Measurements from ENCODE around the gene PLEKHM3. TPM values are rescaled to one million over a fixed set of nuclear protein-coding genes. Genes with fewer than 3 reads are reported as not detected.

PLEKHM3 gene
- total and polyA plus RNA-seq, 2 of the 13 experiments (the other 11 are each of a cell fraction or from before 2014, with no cell fraction given) = 4.5 to 4.7 TPM

DNA sequence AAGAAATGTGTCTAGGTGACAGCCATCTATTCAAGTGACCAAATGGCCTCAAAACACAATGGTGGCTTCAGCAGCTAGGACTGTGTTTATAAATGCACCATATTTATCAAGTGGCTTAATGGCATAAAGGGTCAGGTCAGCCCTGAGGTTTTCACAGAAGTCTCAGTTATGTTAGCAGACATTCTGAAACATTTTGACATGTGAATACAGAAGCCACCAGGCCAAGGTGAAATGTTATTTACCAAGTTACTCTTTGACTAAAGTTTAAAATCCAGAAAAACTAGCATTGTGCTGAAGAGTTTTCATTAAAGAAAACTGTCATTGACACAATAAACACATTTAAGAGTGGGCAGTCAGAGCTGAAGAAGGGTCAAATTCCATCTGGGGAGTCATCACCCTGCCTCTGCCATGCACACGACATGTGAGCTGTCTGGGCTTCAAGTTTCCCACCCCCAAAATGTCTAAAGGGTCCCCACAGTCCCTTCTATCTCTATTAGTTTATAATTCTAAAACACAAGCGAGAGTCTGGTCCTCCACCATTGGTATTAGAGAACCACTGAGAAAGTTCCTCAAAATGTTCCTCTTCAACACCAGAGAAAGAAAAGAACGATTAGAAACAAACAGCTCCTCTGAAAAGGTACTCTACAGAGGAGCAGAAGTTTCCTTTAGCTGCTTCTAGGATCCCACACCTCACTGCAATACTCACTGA is 178.1 kb downstream of the PLEKHM3 start (continued):
- 0 out of 2 replicates have a peak, but pooled peaks have one; percentile 28 for TF ChIP-seq ZNF142 (CRISPR knock-in tag; IDR thresholded peaks at IDR 0.05)
- TF ChIP-seq NFE2 (CRISPR knock-in tag; IDR thresholded peaks at IDR 0.05) = no peak
- TF ChIP-seq ZIK1 (CRISPR knock-in tag; IDR thresholded peaks at IDR 0.05; ENCODE audit: borderline replicate concordance, low read depth) = no peak
- TF ChIP-seq ZHX2 (IDR thresholded peaks at IDR 0.05; ENCODE audit: low read depth) = no peak
- TF ChIP-seq ZHX2 (CRISPR knock-in tag; IDR thresholded peaks at IDR 0.05; ENCODE audit: borderline replicate concordance) = no peak
- no peak for TF ChIP-seq EEA1 (CRISPR knock-in tag; IDR thresholded peaks at IDR 0.05; ENCODE audit: borderline replicate concordance)
- no peak for TF ChIP-seq ZNF224 (CRISPR knock-in tag; IDR thresholded peaks at IDR 0.05)
- no peak for TF ChIP-seq RAD51 (IDR thresholded peaks at IDR 0.05; ENCODE audit: borderline replicate concordance)
- TF ChIP-seq KLF9 (CRISPR knock-in tag; IDR thresholded peaks at IDR 0.05; ENCODE audit: low read depth) = peak; percentile 83
- no peak for TF ChIP-seq SIN3B (IDR thresholded peaks at IDR 0.05; ENCODE audit: low read length)
- no peak for TF ChIP-seq ZBTB20 (CRISPR knock-in tag; IDR thresholded peaks at IDR 0.05; ENCODE audit: borderline replicate concordance, low read depth)
- TF ChIP-seq, protein P1, sequence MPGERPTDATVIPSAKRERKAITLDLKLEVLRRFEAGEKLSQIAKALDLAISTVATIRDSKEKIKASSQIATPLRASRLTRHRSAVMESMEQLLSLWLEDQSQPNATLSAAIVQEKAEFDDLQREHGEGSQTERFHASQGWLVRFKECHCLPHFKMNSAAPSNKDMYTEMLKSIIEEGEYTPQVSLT (CRISPR knock-in tag; IDR thresholded peaks at IDR 0.05; ENCODE audit: borderline replicate concordance, low read depth) = no peak
- peak; percentile 21; the same call in 1 of the 2 replicates for TF ChIP-seq ZNF343 (CRISPR knock-in tag; IDR thresholded peaks at IDR 0.05)
- no peak for TF ChIP-seq AGO1 (IDR thresholded peaks at IDR 0.05; ENCODE audit: low read depth, low read length, poor library complexity, severe bottlenecking)
- TF ChIP-seq FOXA1 (IDR thresholded peaks at IDR 0.05) = no peak
- TF ChIP-seq FOXA1 (CRISPR knock-in tag; IDR thresholded peaks at IDR 0.05) = peak; percentile 88
- no peak for TF ChIP-seq ARNT2 (CRISPR knock-in tag; IDR thresholded peaks at IDR 0.05; ENCODE audit: low read depth)

All from HepG2 (cell line).